ENCODE results near the gene SEC14L5. TPM values are rescaled to one million over a fixed set of nuclear protein-coding genes. Genes with fewer than 3 reads are reported as not detected.

The SEC14L5 gene
- total RNA-seq, 1 donor from 2014 or later: not detected

GRCh38 chr16:5035909-5036227, 77.7 kb downstream of the SEC14L5 start:
- peaks cover 4% of the 10 kb centered on the region for H3K27me3 ChIP-seq (ENCODE audit: control insufficient read depth, insufficient read depth, low read length)
- no peak overlapping the region for H3K4me3 ChIP-seq (ENCODE audit: low read depth, low read length)
- no peaks in the 10 kb centered on the region for H3K36me3 ChIP-seq (ENCODE audit: control insufficient read depth, insufficient read depth, low read length)
- DNase-seq (ENCODE audit: low read depth): no peak
- TF ChIP-seq CTCF (IDR thresholded peaks at IDR 0.05; ENCODE audit: insufficient read depth, low read length, poor library complexity, severe bottlenecking): no peak

GRCh38 chr16:5036228-5037156, 78.4 kb downstream of the SEC14L5 start:
- Histone ChIP-seq H3K36me3 (ENCODE audit: control insufficient read depth, insufficient read depth, low read length) (no peaks in the 10 kb centered on the region), H3K4me3 (ENCODE audit: low read depth, low read length) (no peak overlapping the region), H3K27me3 (ENCODE audit: control insufficient read depth, insufficient read depth, low read length) (peaks cover 4% of the 10 kb centered on the region)
- DNase-seq (ENCODE audit: low read depth): no peak
- no peak for TF ChIP-seq CTCF (IDR thresholded peaks at IDR 0.05; ENCODE audit: insufficient read depth, low read length, poor library complexity, severe bottlenecking)

GRCh38 chr16:5040451-5040850, 82.3 kb downstream of the SEC14L5 start:
- H3K27me3 ChIP-seq (ENCODE audit: control insufficient read depth, insufficient read depth, low read length): peaks cover 4% of the 10 kb centered on the region
- no peak overlapping the region for H3K4me3 ChIP-seq (ENCODE audit: low read depth, low read length)
- no peaks in the 10 kb centered on the region for H3K36me3 ChIP-seq (ENCODE audit: control insufficient read depth, insufficient read depth, low read length)
- DNase-seq (ENCODE audit: low read depth): no peak
- no peak for TF ChIP-seq CTCF (IDR thresholded peaks at IDR 0.05; ENCODE audit: insufficient read depth, low read length, poor library complexity, severe bottlenecking)

GRCh38 chr16:5041600-5042133, 83.5 kb downstream of the SEC14L5 start:
- no peaks in the 10 kb centered on the region for H3K36me3 ChIP-seq (ENCODE audit: control insufficient read depth, insufficient read depth, low read length)
- peak; percentile 78 for DNase-seq (ENCODE audit: low read depth)
- H3K27me3 ChIP-seq (ENCODE audit: control insufficient read depth, insufficient read depth, low read length): peaks cover 1% of the 10 kb centered on the region
- no peak overlapping the region for H3K4me3 ChIP-seq (ENCODE audit: low read depth, low read length)
- TF ChIP-seq CTCF (IDR thresholded peaks at IDR 0.05; ENCODE audit: insufficient read depth, low read length, poor library complexity, severe bottlenecking): no peak

GRCh38 chr16:5042574-5043171, 84.5 kb downstream of the SEC14L5 start:
- no peak overlapping the region for H3K4me3 ChIP-seq (ENCODE audit: low read depth, low read length)
- no peaks in the 10 kb centered on the region for H3K36me3 ChIP-seq (ENCODE audit: control insufficient read depth, insufficient read depth, low read length)
- no peak for DNase-seq (ENCODE audit: low read depth)
- H3K27me3 ChIP-seq (ENCODE audit: control insufficient read depth, insufficient read depth, low read length): no peaks in the 10 kb centered on the region
- TF ChIP-seq CTCF (IDR thresholded peaks at IDR 0.05; ENCODE audit: insufficient read depth, low read length, poor library complexity, severe bottlenecking): peak; percentile 36
